ENCODE results near the gene ELOVL2. TPM values are rescaled to one million over a fixed set of nuclear protein-coding genes. Genes with fewer than 3 reads are reported as not detected.

ELOVL2 gene
- total and polyA plus RNA-seq, 4 donors = 0.16 to 2.8 (median 0.24) TPM

DNA sequence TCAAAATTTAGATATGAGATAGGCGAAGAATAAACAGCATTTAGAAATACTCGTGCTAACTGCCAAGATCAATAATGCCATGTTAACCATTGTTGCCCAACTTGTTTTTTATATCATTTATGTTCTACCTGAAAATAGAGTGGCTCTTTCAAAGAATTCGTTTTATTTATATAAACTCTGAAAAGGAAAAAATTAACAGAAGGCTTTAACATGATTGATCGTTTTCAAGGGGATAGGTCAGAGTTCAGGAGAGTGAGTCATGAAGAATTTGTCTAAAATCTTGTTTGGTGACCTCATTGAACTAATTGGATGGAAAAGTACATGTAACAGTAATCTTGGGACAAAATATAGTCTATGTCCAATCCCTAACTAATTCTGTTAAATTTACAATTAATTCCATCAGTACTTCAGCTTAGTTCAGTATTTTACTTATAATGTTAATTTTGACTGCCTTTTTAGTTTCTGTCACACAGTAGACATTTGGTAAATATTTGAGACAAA lies 11.1 kb upstream of the ELOVL2 start:
- TF ChIP-seq CTCF (IDR thresholded peaks at IDR 0.05; ENCODE audit: control extremely low read depth, extremely low read depth) = no peak

DNA sequence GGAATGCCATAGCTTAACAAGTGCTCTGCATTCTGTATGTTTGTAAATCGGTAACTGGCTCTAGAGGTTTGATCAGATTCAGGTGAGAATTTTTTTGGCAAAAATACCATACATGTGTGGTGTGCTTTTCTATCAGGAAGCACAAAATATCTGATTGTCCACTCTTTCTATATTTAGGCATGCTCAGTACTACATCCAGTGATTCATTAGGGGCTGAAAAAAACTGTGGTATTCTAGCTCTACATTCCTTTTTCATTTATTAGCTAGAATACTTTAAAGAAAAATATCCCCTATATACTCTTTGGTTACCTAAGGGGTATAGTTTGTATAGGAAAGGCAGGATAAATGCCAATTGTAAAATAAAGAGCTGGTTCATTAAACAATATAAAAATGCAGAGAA lies 10.6 kb upstream of the ELOVL2 start:
- ATAC-seq (ENCODE audit: insufficient read depth, low FRiP score) (no peak), DNase-seq (no peak)
- WGBS, 2 donors = 85 to 93% methylated on average over 1 of the region's 1 CpG
- H3K27ac ChIP-seq (ENCODE audit: low read depth in 1 of 2, low read length in 1 of 2) = no peak overlapping the region
- no peak overlapping the region for H3K9ac ChIP-seq (ENCODE audit: insufficient read depth in 1 of 2, low read length in 2 of 2)
- TF ChIP-seq CTCF (IDR thresholded peaks at IDR 0.05; ENCODE audit: control extremely low read depth, extremely low read depth) = no peak
- no peaks in the 10 kb centered on the region for H3K27me3 ChIP-seq (ENCODE audit: control insufficient read depth in 3 of 3, insufficient read depth in 3 of 3, low read length in 2 of 3)
- no peaks in the 10 kb centered on the region for H3K36me3 ChIP-seq (ENCODE audit: control insufficient read depth in 4 of 4, insufficient read depth in 4 of 4, low read length in 4 of 4)
- H3K4me3 ChIP-seq = no peak overlapping the region
- H3K9me3 ChIP-seq (ENCODE audit: control insufficient read depth in 4 of 4, insufficient read depth in 3 of 4, low read length in 3 of 4) = no peaks in the 10 kb centered on the region
- no peaks in the 10 kb centered on the region for H3K4me1 ChIP-seq (ENCODE audit: control insufficient read depth in 5 of 5, insufficient read depth in 5 of 5, low read length in 5 of 5)

More for the DNA sequence above, 11.1 kb upstream of the ELOVL2 start:
- Histone ChIP-seq H3K4me3 (no peak overlapping the region), H3K9me3 (ENCODE audit: control insufficient read depth in 4 of 4, insufficient read depth in 3 of 4, low read length in 3 of 4) (no peaks in the 10 kb centered on the region), H3K4me1 (ENCODE audit: control insufficient read depth in 5 of 5, insufficient read depth in 5 of 5, low read length in 5 of 5) (no peaks in the 10 kb centered on the region), H3K27me3 (ENCODE audit: control insufficient read depth in 3 of 3, insufficient read depth in 3 of 3, low read length in 2 of 3) (no peaks in the 10 kb centered on the region), H3K36me3 (ENCODE audit: control insufficient read depth in 4 of 4, insufficient read depth in 4 of 4, low read length in 4 of 4) (no peaks in the 10 kb centered on the region), H3K9ac (ENCODE audit: insufficient read depth in 1 of 2, low read length in 2 of 2) (no peak overlapping the region), H3K27ac (ENCODE audit: low read depth in 1 of 2, low read length in 1 of 2) (no peak overlapping the region)
- DNase-seq (no peak), ATAC-seq (ENCODE audit: insufficient read depth, low FRiP score) (no peak)
- WGBS, 2 donors = 44 to 70% methylated on average over 4 of the region's 4 CpGs

- DNase-seq (no peak), ATAC-seq (ENCODE audit: insufficient read depth, low FRiP score) (no peak)
- H3K27ac ChIP-seq (ENCODE audit: low read depth in 1 of 2, low read length in 1 of 2) = no peak overlapping the region
- no peaks in the 10 kb centered on the region for H3K4me1 ChIP-seq (ENCODE audit: control insufficient read depth in 5 of 5, insufficient read depth in 5 of 5, low read length in 5 of 5)
- TF ChIP-seq CTCF (IDR thresholded peaks at IDR 0.05; ENCODE audit: control extremely low read depth, extremely low read depth) = no peak
- H3K4me3 ChIP-seq = no peak overlapping the region
- H3K27me3 ChIP-seq (ENCODE audit: control insufficient read depth in 3 of 3, insufficient read depth in 3 of 3, low read length in 2 of 3) = no peaks in the 10 kb centered on the region
- H3K9ac ChIP-seq (ENCODE audit: insufficient read depth in 1 of 2, low read length in 2 of 2) = no peak overlapping the region
- H3K36me3 ChIP-seq (ENCODE audit: control insufficient read depth in 4 of 4, insufficient read depth in 4 of 4, low read length in 4 of 4) = no peaks in the 10 kb centered on the region
- no peaks in the 10 kb centered on the region for H3K9me3 ChIP-seq (ENCODE audit: control insufficient read depth in 4 of 4, insufficient read depth in 3 of 4, low read length in 3 of 4)
- 82 to 91% methylated on average over 5 of the region's 5 CpGs for WGBS, 2 donors
These were observed 9.2 kb upstream of the ELOVL2 start for GRCh38 chr6:11053307-11053706.

DNA sequence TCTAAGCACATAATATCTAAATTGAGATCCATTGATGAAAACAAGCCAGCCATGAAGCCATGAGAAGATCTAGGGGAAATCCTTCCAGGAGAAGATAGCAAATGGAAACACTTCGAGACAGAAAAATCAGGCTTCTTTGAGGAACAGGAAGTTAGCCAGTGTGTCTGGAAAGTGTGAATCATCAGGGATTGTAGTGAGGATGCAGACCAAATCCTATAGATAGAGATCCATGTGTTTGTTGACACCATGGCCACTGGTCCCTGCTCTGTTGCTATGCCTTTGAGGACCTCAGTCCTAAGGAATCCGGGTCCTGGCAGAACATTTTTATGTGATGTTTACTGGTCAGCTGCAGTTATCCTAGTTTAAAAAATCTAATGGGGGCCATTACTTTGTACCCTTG lies 6.6 kb upstream of the ELOVL2 start:
- Histone ChIP-seq H3K27ac (ENCODE audit: low read depth in 1 of 2, low read length in 1 of 2) (no peak overlapping the region), H3K4me1 (ENCODE audit: control insufficient read depth in 5 of 5, insufficient read depth in 5 of 5, low read length in 5 of 5) (no peaks in the 10 kb centered on the region), H3K9ac (ENCODE audit: insufficient read depth in 1 of 2, low read length in 2 of 2) (no peak overlapping the region), H3K4me3 (no peak overlapping the region), H3K9me3 (ENCODE audit: control insufficient read depth in 4 of 4, insufficient read depth in 3 of 4, low read length in 3 of 4) (no peaks in the 10 kb centered on the region), H3K36me3 (ENCODE audit: control insufficient read depth in 4 of 4, insufficient read depth in 4 of 4, low read length in 4 of 4) (no peaks in the 10 kb centered on the region), H3K27me3 (ENCODE audit: control insufficient read depth in 3 of 3, insufficient read depth in 3 of 3, low read length in 2 of 3) (peaks cover 0 to 16% (median 10%) of the 10 kb centered on the region in 3 donors)
- DNase-seq = no peak
- 66 to 76% methylated on average over 2 of the region's 2 CpGs for WGBS, 2 donors
- no peak for TF ChIP-seq CTCF (IDR thresholded peaks at IDR 0.05; ENCODE audit: control extremely low read depth, extremely low read depth)
- ATAC-seq (ENCODE audit: insufficient read depth, low FRiP score) = no peak
